Measurements from ENCODE around the gene PIK3C3.

DNA sequence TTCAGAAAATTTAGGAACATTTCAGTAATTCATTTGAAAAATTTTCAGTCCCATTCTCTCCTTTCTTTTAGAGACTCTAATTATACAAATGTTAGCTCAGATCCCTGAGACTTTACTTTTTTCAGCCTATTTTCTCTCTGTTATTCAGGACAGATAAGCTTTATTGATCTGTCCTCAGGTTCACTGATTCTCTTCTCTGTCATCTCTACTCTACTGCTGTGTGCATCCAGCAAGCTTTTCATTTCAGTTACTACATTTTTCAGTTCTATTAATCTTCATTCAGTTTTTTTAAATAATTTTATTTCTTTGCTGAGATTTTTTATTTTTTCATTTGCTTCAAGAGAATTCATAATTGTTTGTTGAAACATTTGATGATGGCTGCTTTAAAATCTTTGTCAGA lies 22.1 kb upstream of the PIK3C3 start:
- TF ChIP-seq EGR1 (IDR thresholded peaks at IDR 0.05) (no peak), TEAD4 (IDR thresholded peaks at IDR 0.05) (no peak), MAX (IDR thresholded peaks at IDR 0.05) (no peak)
- TF ChIP-seq, protein P1, sequence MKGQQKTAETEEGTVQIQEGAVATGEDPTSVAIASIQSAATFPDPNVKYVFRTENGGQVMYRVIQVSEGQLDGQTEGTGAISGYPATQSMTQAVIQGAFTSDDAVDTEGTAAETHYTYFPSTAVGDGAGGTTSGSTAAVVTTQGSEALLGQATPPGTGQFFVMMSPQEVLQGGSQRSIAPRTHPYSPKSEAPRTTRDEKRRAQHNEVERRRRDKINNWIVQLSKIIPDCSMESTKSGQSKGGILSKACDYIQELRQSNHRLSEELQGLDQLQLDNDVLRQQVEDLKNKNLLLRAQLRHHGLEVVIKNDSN (IDR thresholded peaks at IDR 0.05) = no peak
